Neural progenitor cell (in vitro differentiated cells): ENCODE data around the gene ZMAT5.

Experiments used
- CTCF ChIP-seq: fragments of 200-600 bp; sonication (generic); IDR thresholded peaks from 2 replicates; pipeline ENCODE4 v1.5.1; 2017; ENCODE audit warnings: antibody characterized with exemption, mild to moderate bottlenecking
- EZH2phosphoT487 ChIP-seq: fragments of 200-600 bp; sonication (generic); IDR thresholded peaks from 2 replicates; pipeline ENCODE4 v1.6.1; 2017; ENCODE audit warnings: antibody characterized with exemption

- no peak for TF ChIP-seq CTCF
- no peak for TF ChIP-seq EZH2phosphoT487
Observed at GRCh38 chr22:29744902-29745301, 21.9 kb downstream of the ZMAT5 start.
